HCT116 (cell line): ENCODE data around the gene VANGL1. TPM values are rescaled to one million over a fixed set of nuclear protein-coding genes. Genes with fewer than 3 reads are reported as not detected.

Experiments
- ATAC-seq: fragments of 200-7000 bp; cut with Tn5 transposase; 2 replicates; pipeline ENCODE4 v1.9.1; 2020; ENCODE audit warnings: mild to moderate bottlenecking, moderate library complexity
- BruUV-seq: library from RNA; stranded (reverse); fragments of 400-500 nt; replicated peaks from 2 replicates; lab custom pipeline; 2021; lab: Mats Ljungman, UMichigan
- CTCF ChIA-PET: fragments of 300-600 bp; sonication (Branson Sonifier 250); formaldehyde crosslinking; loops from one replicate; lab custom pipeline; 2021; ENCODE audit warnings: antibody characterized with exemption; lab: Charles Lee
- POLR2A ChIA-PET: fragments of 300-600, 350-600 bp; sonication (Branson Sonifier 250); formaldehyde crosslinking; loops from one replicate; lab custom pipeline; 2021; ENCODE audit warnings: antibody characterized with exemption; lab: Charles Lee
- RAD21 ChIA-PET, 2 experiments: fragments of 300-600 bp; sonication (Branson Sonifier 250); formaldehyde crosslinking; loops; one replicate each; lab custom pipeline; 2023; ENCODE audit warnings: low total read pairs in 2 of 2; ENCODE audit not compliant: uncharacterized antibody in 2 of 2, unreplicated experiment in 2 of 2, low non-redundant PET in 1 of 2; lab: Charles Lee
- DNase-seq: peaks from one replicate; pipeline ENCODE4 v3.0.0-alpha.2; 2010; ENCODE audit warnings: low read depth, low spot score
- H2AFZ ChIP-seq: fragments of 200-600 bp; shearing (Covaris generic), sonication (generic); 2 replicates; pipeline ENCODE4 v1.6.1; 2017; ENCODE audit warnings: low read depth, mixed run types, mixed read lengths, antibody characterized with exemption, low read length; ENCODE audit not compliant: poor library complexity, severe bottlenecking
- H3K27ac ChIP-seq: 2 replicates; pipeline ENCODE4 v1.5.1; 2012; ENCODE audit warnings: low read depth, low read length
- H3K27me3 ChIP-seq: fragments of 200-600 bp; sonication (generic); 2 replicates; pipeline ENCODE4 v1.6.1; 2016; ENCODE audit warnings: mixed run types, low read length, mixed read lengths; ENCODE audit not compliant: insufficient read depth
- H3K36me3 ChIP-seq, 2 experiments: fragments of 200-500 bp in 1 of 2; fragments of 200-600 bp in 1 of 2; sonication (Bioruptor generic) in 1 of 2; sonication (generic) in 1 of 2; 2 replicates each; pipeline versions ENCODE4 v1.5.1 to v1.6.1; 2014 to 2016; ENCODE audit warnings: low read length in 2 of 2, inconsistent platforms in 1 of 2, mixed read lengths in 1 of 2, mixed run types in 1 of 2; ENCODE audit not compliant: insufficient read depth in 2 of 2, control insufficient read depth in 1 of 2
- H3K4me1 ChIP-seq, 2 experiments: fragments of 200-600 bp in 1 of 2; sonication (generic) in 1 of 2; 2 replicates each; pipeline versions ENCODE4 v1.5.1 to v1.6.1; 2012 to 2017; ENCODE audit warnings: low read length in 2 of 2, inconsistent platforms in 1 of 2, mild to moderate bottlenecking in 1 of 2, mixed read lengths in 1 of 2, mixed run types in 1 of 2, moderate library complexity in 1 of 2; ENCODE audit not compliant: insufficient read depth in 2 of 2, control insufficient read depth in 1 of 2
- H3K4me2 ChIP-seq: fragments of 200-600 bp; sonication (generic); 2 replicates; pipeline ENCODE4 v1.6.1; 2017; ENCODE audit warnings: mixed run types, low read length, mixed read lengths
- H3K4me3 ChIP-seq, 2 experiments: fragments of 200-600 bp in 1 of 2; sonication (generic) in 1 of 2; replicated peaks in 1 of 2; 2 replicates each; pipeline ENCODE4 v1.5.1; 2011 to 2016; ENCODE audit warnings: low read length in 2 of 2, control low read depth in 1 of 2, low read depth in 1 of 2, mild to moderate bottlenecking in 1 of 2, mixed read lengths in 1 of 2, mixed run types in 1 of 2
- H3K79me2 ChIP-seq: fragments of 200-600 bp; sonication (generic); 2 replicates; pipeline ENCODE4 v1.6.1; 2017; ENCODE audit warnings: mild to moderate bottlenecking, mixed run types, low read length, moderate library complexity, mixed read lengths; ENCODE audit not compliant: insufficient read depth
- H3K9ac ChIP-seq: fragments of 200-600 bp; sonication (generic); 2 replicates; pipeline ENCODE4 v1.6.1; 2016; ENCODE audit warnings: low read length, mixed read lengths
- H3K9me2 ChIP-seq: fragments of 200-600 bp; sonication (generic), shearing (Covaris generic); 2 replicates; pipeline ENCODE4 v1.6.1; 2017; ENCODE audit warnings: mixed run types, mild to moderate bottlenecking, moderate library complexity; ENCODE audit not compliant: insufficient read depth
- H3K9me3 ChIP-seq, 2 experiments: fragments of 200-500 bp in 1 of 2; fragments of 200-600 bp in 1 of 2; sonication (Bioruptor generic) in 1 of 2; sonication (generic) in 1 of 2; 2 replicates each; pipeline ENCODE4 v1.6.1; 2014 to 2017; ENCODE audit warnings: low read length in 2 of 2, mixed read lengths in 2 of 2, inconsistent platforms in 1 of 2, low read depth in 1 of 2, mild to moderate bottlenecking in 1 of 2, mixed run types in 1 of 2, moderate library complexity in 1 of 2; ENCODE audit not compliant: control insufficient read depth in 1 of 2, insufficient read depth in 1 of 2
- H4K20me1 ChIP-seq: fragments of 200-600 bp; sonication (generic), shearing (Covaris generic); 2 replicates; pipeline ENCODE4 v1.6.1; 2017; ENCODE audit warnings: mixed run types, mild to moderate bottlenecking, moderate library complexity; ENCODE audit not compliant: insufficient read depth
- EGR1 ChIP-seq: IDR thresholded peaks from 2 replicates; pipeline ENCODE4 v1.6.1; 2012; ENCODE audit warnings: low read depth
- FOSL1 ChIP-seq: IDR thresholded peaks from 2 replicates; pipeline ENCODE4 v1.6.1; 2012; ENCODE audit warnings: low read depth
- JUND ChIP-seq: IDR thresholded peaks from 2 replicates; pipeline ENCODE4 v1.6.1; 2012
- RAD21 ChIP-seq: IDR thresholded peaks from 2 replicates; pipeline ENCODE4 v1.6.1; 2012; ENCODE audit warnings: low read depth, mild to moderate bottlenecking
- SIN3A ChIP-seq: IDR thresholded peaks from 2 replicates; pipeline ENCODE4 v1.6.1; 2012; ENCODE audit warnings: low read depth
- SP1 ChIP-seq: IDR thresholded peaks from 2 replicates; pipeline ENCODE4 v1.6.1; 2012; ENCODE audit warnings: low read depth
- TCF7L2 ChIP-seq: IDR thresholded peaks from 2 replicates; pipeline ENCODE4 v1.7.0; 2011; ENCODE audit warnings: borderline replicate concordance, inconsistent platforms; ENCODE audit not compliant: insufficient read depth, insufficient read length; ENCODE audit errors: extremely low read depth
- YY1 ChIP-seq: IDR thresholded peaks from 2 replicates; pipeline ENCODE4 v1.6.1; 2011; ENCODE audit warnings: low read length, low read depth, moderate library complexity, mild to moderate bottlenecking; ENCODE audit not compliant: insufficient replicate concordance; ENCODE audit errors: extremely low read depth
- ZNF274 ChIP-seq: fragments of 200-500 bp; sonication (Bioruptor generic); IDR thresholded peaks from 2 replicates; pipeline ENCODE4 v1.6.1; 2014; ENCODE audit warnings: mild to moderate bottlenecking, low read depth, low read length, inconsistent platforms
- intact Hi-C: fragments of 100-400 bp; cut with micrococcal nuclease; formaldehyde crosslinking; loops from 2 replicates; pipeline ENCODE4 v1.10.0; 2022
- total RNA-seq: library from RNA; stranded (reverse); gene quantifications from one replicate; pipeline ENCODE4 v1.2.1, GENCODE V29; 2021; ENCODE audit not compliant: unreplicated experiment
- TF ChIP-seq, protein P1 (sequence below): IDR thresholded peaks from 2 replicates; pipeline ENCODE4 v1.6.1; 2012; ENCODE audit warnings: low read depth
- TF ChIP-seq, protein P2 (sequence below): IDR thresholded peaks from 2 replicates; pipeline ENCODE4 v1.6.1; 2011; ENCODE audit warnings: mild to moderate bottlenecking, low read length, moderate library complexity; ENCODE audit not compliant: insufficient replicate concordance; ENCODE audit errors: extremely low read depth
- TF ChIP-seq, protein P3 (sequence below): IDR thresholded peaks from 2 replicates; pipeline ENCODE4 v1.6.1; 2012

Gene VANGL1
- total RNA-seq, 1 experiment from 2014 or later = 23.5 TPM

DNA sequence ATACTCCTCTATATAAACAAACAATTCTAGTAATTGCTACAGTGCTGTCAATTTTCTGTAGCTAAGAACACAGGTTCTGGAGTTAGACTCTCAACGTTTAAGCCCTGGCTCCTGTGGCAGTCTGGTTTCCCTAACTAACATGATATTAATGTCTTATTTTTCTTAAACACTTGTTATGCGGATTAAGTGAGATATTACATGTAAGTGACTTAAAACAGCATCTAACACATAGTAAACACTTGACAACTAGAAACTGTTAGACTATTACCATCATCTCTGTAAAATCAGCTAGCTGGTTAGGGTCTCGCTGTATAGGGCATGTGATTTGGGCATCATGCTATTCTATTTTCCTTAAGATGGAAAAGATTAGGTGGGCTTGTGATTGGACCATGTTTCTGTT is 2.3 kb downstream of the VANGL1 start:
- Histone ChIP-seq H3K4me1 (peaks cover 13 to 38% of the 10 kb centered on the region in 2 experiments; a peak in 3 of 4 replicates), H4K20me1 (no peaks in the 10 kb centered on the region), H3K27ac (no peak overlapping the region), H3K9ac (no peak overlapping the region), H3K27me3 (no peaks in the 10 kb centered on the region), H3K79me2 (peaks cover 71% of the 10 kb centered on the region), H3K36me3 (no peaks in the 10 kb centered on the region), H3K9me3 (no peaks in the 10 kb centered on the region), H2AFZ (no peak overlapping the region), H3K4me3 (no peak overlapping the region), H3K4me2 (0 out of 2 replicates have a peak overlapping the region, but pooled peaks have one; percentile 95), H3K9me2 (no peaks in the 10 kb centered on the region)
- RAD21 ChIA-PET = no interaction called here
- no TSS peak for BruUV-seq
- TF ChIP-seq TCF7L2 (no peak), EGR1 (no peak), SP1 (no peak), RAD21 (no peak), FOSL1 (no peak), SIN3A (no peak), ZNF274 (no peak), YY1 (no peak), JUND (no peak)
- TF ChIP-seq, protein P1, sequence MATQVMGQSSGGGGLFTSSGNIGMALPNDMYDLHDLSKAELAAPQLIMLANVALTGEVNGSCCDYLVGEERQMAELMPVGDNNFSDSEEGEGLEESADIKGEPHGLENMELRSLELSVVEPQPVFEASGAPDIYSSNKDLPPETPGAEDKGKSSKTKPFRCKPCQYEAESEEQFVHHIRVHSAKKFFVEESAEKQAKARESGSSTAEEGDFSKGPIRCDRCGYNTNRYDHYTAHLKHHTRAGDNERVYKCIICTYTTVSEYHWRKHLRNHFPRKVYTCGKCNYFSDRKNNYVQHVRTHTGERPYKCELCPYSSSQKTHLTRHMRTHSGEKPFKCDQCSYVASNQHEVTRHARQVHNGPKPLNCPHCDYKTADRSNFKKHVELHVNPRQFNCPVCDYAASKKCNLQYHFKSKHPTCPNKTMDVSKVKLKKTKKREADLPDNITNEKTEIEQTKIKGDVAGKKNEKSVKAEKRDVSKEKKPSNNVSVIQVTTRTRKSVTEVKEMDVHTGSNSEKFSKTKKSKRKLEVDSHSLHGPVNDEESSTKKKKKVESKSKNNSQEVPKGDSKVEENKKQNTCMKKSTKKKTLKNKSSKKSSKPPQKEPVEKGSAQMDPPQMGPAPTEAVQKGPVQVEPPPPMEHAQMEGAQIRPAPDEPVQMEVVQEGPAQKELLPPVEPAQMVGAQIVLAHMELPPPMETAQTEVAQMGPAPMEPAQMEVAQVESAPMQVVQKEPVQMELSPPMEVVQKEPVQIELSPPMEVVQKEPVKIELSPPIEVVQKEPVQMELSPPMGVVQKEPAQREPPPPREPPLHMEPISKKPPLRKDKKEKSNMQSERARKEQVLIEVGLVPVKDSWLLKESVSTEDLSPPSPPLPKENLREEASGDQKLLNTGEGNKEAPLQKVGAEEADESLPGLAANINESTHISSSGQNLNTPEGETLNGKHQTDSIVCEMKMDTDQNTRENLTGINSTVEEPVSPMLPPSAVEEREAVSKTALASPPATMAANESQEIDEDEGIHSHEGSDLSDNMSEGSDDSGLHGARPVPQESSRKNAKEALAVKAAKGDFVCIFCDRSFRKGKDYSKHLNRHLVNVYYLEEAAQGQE = no peak
- TF ChIP-seq, protein P2, sequence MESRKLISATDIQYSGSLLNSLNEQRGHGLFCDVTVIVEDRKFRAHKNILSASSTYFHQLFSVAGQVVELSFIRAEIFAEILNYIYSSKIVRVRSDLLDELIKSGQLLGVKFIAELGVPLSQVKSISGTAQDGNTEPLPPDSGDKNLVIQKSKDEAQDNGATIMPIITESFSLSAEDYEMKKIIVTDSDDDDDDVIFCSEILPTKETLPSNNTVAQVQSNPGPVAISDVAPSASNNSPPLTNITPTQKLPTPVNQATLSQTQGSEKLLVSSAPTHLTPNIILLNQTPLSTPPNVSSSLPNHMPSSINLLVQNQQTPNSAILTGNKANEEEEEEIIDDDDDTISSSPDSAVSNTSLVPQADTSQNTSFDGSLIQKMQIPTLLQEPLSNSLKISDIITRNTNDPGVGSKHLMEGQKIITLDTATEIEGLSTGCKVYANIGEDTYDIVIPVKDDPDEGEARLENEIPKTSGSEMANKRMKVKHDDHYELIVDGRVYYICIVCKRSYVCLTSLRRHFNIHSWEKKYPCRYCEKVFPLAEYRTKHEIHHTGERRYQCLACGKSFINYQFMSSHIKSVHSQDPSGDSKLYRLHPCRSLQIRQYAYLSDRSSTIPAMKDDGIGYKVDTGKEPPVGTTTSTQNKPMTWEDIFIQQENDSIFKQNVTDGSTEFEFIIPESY = no peak
- TF ChIP-seq, protein P3, sequence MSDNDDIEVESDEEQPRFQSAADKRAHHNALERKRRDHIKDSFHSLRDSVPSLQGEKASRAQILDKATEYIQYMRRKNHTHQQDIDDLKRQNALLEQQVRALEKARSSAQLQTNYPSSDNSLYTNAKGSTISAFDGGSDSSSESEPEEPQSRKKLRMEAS = no peak
- POLR2A ChIA-PET = no interaction called here
- intact Hi-C loops = no loop called here
- DNase-seq (no peak), ATAC-seq (no peak)
- CTCF ChIA-PET = no interaction called here
